HepG2 (cell line): Measurements from ENCODE around the gene ZFAND2A. TPM values are rescaled to one million over a fixed set of nuclear protein-coding genes. Genes with fewer than 3 reads are reported as not detected.

ENCODE experiments used
- GLMP ChIP-seq: sonication (generic); formaldehyde crosslinking; IDR thresholded peaks from 2 replicates; pipeline ENCODE4 v1.9.0; 2021; ENCODE audit warnings: missing genetic modification reagents, mild to moderate bottlenecking, borderline replicate concordance
- IKZF5 ChIP-seq: IDR thresholded peaks from 2 replicates; pipeline ENCODE4 v1.6.1; 2018; ENCODE audit warnings: missing genetic modification reagents, mild to moderate bottlenecking, missing compliant biosample characterization
- MAFG ChIP-seq: sonication (generic); formaldehyde crosslinking; IDR thresholded peaks from 2 replicates; pipeline ENCODE4 v1.5.1; 2020; ENCODE audit warnings: mild to moderate bottlenecking, missing genetic modification reagents
- PHF21A ChIP-seq: sonication (generic); formaldehyde crosslinking; IDR thresholded peaks from 2 replicates; pipeline ENCODE4 v1.5.0; 2020; ENCODE audit warnings: mild to moderate bottlenecking, missing genetic modification reagents
- RXRB ChIP-seq: IDR thresholded peaks from 2 replicates; pipeline ENCODE4 v1.6.1; 2016; ENCODE audit warnings: borderline replicate concordance, missing genetic modification reagents, missing compliant biosample characterization
- SP140L ChIP-seq: sonication (generic); formaldehyde crosslinking; IDR thresholded peaks from 2 replicates; pipeline ENCODE4 v1.4.0; 2020; ENCODE audit warnings: missing genetic modification reagents, borderline replicate concordance
- SPEN ChIP-seq: sonication (generic); formaldehyde crosslinking; IDR thresholded peaks from 2 replicates; pipeline ENCODE4 v1.5.1; 2020; ENCODE audit warnings: low read depth, mild to moderate bottlenecking, missing genetic modification reagents
- SRF ChIP-seq: IDR thresholded peaks from 2 replicates; pipeline ENCODE4 v1.6.1; 2011; ENCODE audit warnings: mild to moderate bottlenecking, low read depth, low read length, moderate library complexity
- ZNF12 ChIP-seq: sonication (generic); formaldehyde crosslinking; IDR thresholded peaks from 2 replicates; pipeline ENCODE4 v1.5.0; 2020; ENCODE audit warnings: missing genetic modification reagents
- ZNF275 ChIP-seq: sonication (generic); formaldehyde crosslinking; IDR thresholded peaks from 2 replicates; pipeline ENCODE4 v1.8.0; 2022; ENCODE audit warnings: missing genetic modification reagents, mild to moderate bottlenecking, inconsistent platforms, borderline replicate concordance
- ZNF280B ChIP-seq: sonication (generic); formaldehyde crosslinking; IDR thresholded peaks from 2 replicates; pipeline ENCODE4 v1.5.0; 2020; ENCODE audit warnings: missing genetic modification reagents, mild to moderate bottlenecking, borderline replicate concordance
- ZNF331 ChIP-seq: sonication (generic); formaldehyde crosslinking; IDR thresholded peaks from 2 replicates; pipeline ENCODE4 v1.4.0; 2020; ENCODE audit warnings: missing genetic modification reagents
- ZNF333 ChIP-seq: sonication (generic); formaldehyde crosslinking; IDR thresholded peaks from 2 replicates; pipeline ENCODE4 v1.4.0; 2020; ENCODE audit warnings: mild to moderate bottlenecking, missing genetic modification reagents, borderline replicate concordance
- ZNF468 ChIP-seq: sonication (generic); formaldehyde crosslinking; IDR thresholded peaks from 2 replicates; pipeline ENCODE4 v1.8.0; 2022; ENCODE audit warnings: mild to moderate bottlenecking, moderate library complexity, missing genetic modification reagents
- ZNF574 ChIP-seq: sonication (generic); formaldehyde crosslinking; IDR thresholded peaks from 2 replicates; pipeline ENCODE4 v1.4.0; 2020; ENCODE audit warnings: missing genetic modification reagents
- ZNF670 ChIP-seq: sonication (generic); formaldehyde crosslinking; IDR thresholded peaks from 2 replicates; pipeline ENCODE4 v1.8.0; 2022; ENCODE audit warnings: mild to moderate bottlenecking, missing genetic modification reagents, borderline replicate concordance
- polyA plus RNA-seq, 8 experiments: library from polyadenylated mRNA; depleted of rRNA in 3 of 8; stranded (reverse) in 7 of 8; unstranded in 1 of 8; fragments of >200 nt; fragmentation: Illumina TruSeq in 4 of 8; extraction: Trizol in 4 of 8; gene quantifications; 2 replicates each; pipeline versions ENCODE4 v1.2.1 to v1.2.3, GENCODE V29; 2011 to 2016; ENCODE audit warnings: low read depth in 4 of 8, missing spikeins in 1 of 8, mixed read lengths in 1 of 8; ENCODE audit not compliant: insufficient read depth in 1 of 8
- total RNA-seq, 5 experiments: library from RNA; depleted of rRNA; stranded (reverse); fragments of >200 nt; fragmentation: Illumina TruSeq; extraction: Trizol; gene quantifications; 2 replicates each; pipeline ENCODE4 v1.2.3, GENCODE V29; 2016; ENCODE audit warnings: low read depth in 1 of 5
- TF ChIP-seq, protein P1 (sequence below): sonication (generic); formaldehyde crosslinking; conservative IDR thresholded peaks from 2 replicates; pipeline ENCODE4 v1.5.0; 2020; ENCODE audit warnings: missing genetic modification reagents

ZFAND2A gene
- total and polyA plus RNA-seq, 2 of the 13 experiments (the other 11 are each of a cell fraction or from before 2014, with no cell fraction given) = 140 to 153 TPM

- peak; percentile 85 for TF ChIP-seq SPEN
- peak; percentile 13 for TF ChIP-seq SRF
- TF ChIP-seq IKZF5 (CRISPR knock-in tag) = peak; percentile 32
- peak; percentile 58 for TF ChIP-seq PHF21A
- 0 out of 2 replicates have a peak, but pooled peaks have one; percentile 42 for TF ChIP-seq MAFG (CRISPR knock-in tag)
- TF ChIP-seq ZNF468 (CRISPR knock-in tag) = no peak
- no peak for TF ChIP-seq ZNF280B
- peak; percentile 46; the same call in 1 of the 2 replicates for TF ChIP-seq ZNF331 (CRISPR knock-in tag)
- TF ChIP-seq SP140L (CRISPR knock-in tag) = no peak
- no peak for TF ChIP-seq ZNF12 (CRISPR knock-in tag)
- peak; percentile 54; the same call in 1 of the 2 replicates for TF ChIP-seq ZNF275 (CRISPR knock-in tag)
- 0 out of 2 replicates have a peak, but pooled peaks have one; percentile 21 for TF ChIP-seq ZNF333 (CRISPR knock-in tag)
- TF ChIP-seq ZNF574 = peak; percentile 86
- no peak for TF ChIP-seq GLMP
- TF ChIP-seq RXRB (CRISPR knock-in tag) = peak; percentile 39; the same call in 1 of the 2 replicates
- TF ChIP-seq ZNF670 (CRISPR knock-in tag) = no peak
- TF ChIP-seq, protein P1, sequence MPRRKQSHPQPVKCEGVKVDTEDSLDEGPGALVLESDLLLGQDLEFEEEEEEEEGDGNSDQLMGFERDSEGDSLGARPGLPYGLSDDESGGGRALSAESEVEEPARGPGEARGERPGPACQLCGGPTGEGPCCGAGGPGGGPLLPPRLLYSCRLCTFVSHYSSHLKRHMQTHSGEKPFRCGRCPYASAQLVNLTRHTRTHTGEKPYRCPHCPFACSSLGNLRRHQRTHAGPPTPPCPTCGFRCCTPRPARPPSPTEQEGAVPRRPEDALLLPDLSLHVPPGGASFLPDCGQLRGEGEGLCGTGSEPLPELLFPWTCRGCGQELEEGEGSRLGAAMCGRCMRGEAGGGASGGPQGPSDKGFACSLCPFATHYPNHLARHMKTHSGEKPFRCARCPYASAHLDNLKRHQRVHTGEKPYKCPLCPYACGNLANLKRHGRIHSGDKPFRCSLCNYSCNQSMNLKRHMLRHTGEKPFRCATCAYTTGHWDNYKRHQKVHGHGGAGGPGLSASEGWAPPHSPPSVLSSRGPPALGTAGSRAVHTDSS (CRISPR knock-in tag) = 0 out of 2 replicates have a peak, but pooled peaks have one; percentile 35
Observed at GRCh38 chr7:1159891-1160669, at the start of gene ZFAND2A (continued).
